ENCODE data around the gene FBXO42. TPM values are rescaled to one million over a fixed set of nuclear protein-coding genes. Genes with fewer than 3 reads are reported as not detected.
"Not testable (repeated sequence)": the region's sequence is repeated elsewhere in the genome, so short reads cannot be mapped to it uniquely, and the experiment has no call there.

The FBXO42 gene
- total RNA-seq, 1 donor from 2014 or later, result 11.9 TPM

- no peak for DNase-seq (ENCODE audit: low read depth)
- Histone ChIP-seq H3K36me3 (ENCODE audit: control insufficient read depth, insufficient read depth, low read length) (no peaks in the 10 kb centered on the region), H3K4me3 (ENCODE audit: low read depth, low read length) (peak overlapping the region; percentile 92), H3K27me3 (ENCODE audit: control insufficient read depth, insufficient read depth, low read length) (no peaks in the 10 kb centered on the region)
- TF ChIP-seq CTCF (IDR thresholded peaks at IDR 0.05; ENCODE audit: insufficient read depth, low read length, poor library complexity, severe bottlenecking), result no peak
Measured at GRCh38 chr1:16367968-16368890, 15.9 kb upstream of the FBXO42 start.

- H3K27me3 ChIP-seq (ENCODE audit: control insufficient read depth, insufficient read depth, low read length), result no peaks in the 10 kb centered on the region
- peak; percentile 3 for TF ChIP-seq CTCF (IDR thresholded peaks at IDR 0.05; ENCODE audit: insufficient read depth, low read length, poor library complexity, severe bottlenecking)
- peak; percentile 67 for DNase-seq (ENCODE audit: low read depth)
- H3K36me3 ChIP-seq (ENCODE audit: control insufficient read depth, insufficient read depth, low read length), result no peaks in the 10 kb centered on the region
- H3K4me3 ChIP-seq (ENCODE audit: low read depth, low read length), result peak overlapping the region; percentile 92
Measured at GRCh38 chr1:16367258-16367967, 15.1 kb upstream of the FBXO42 start.

- Histone ChIP-seq H3K27me3 (ENCODE audit: control insufficient read depth, insufficient read depth, low read length) (no peaks in the 10 kb centered on the region), H3K4me3 (ENCODE audit: low read depth, low read length) (peak within 1 kb of the TSS; percentile 92), H3K36me3 (ENCODE audit: control insufficient read depth, insufficient read depth, low read length) (no peaks in the 10 kb centered on the region)
- peak; percentile 92 for DNase-seq (ENCODE audit: low read depth)
- no peak for TF ChIP-seq CTCF (IDR thresholded peaks at IDR 0.05; ENCODE audit: insufficient read depth, low read length, poor library complexity, severe bottlenecking)
Measured at GRCh38 chr1:16366722-16367257, 14.5 kb upstream of the FBXO42 start, which contains the start of gene SZRD1. TSS of gene SZRD1 (plus strand) at chr1:16367242. CDS start at chr1:16367258, 16 bp downstream.

- not testable (repeated sequence) for DNase-seq (ENCODE audit: low read depth); H3K27me3 ChIP-seq (ENCODE audit: control insufficient read depth, insufficient read depth, low read length)
Measured at GRCh38 chr1:16365146-16365498, 12.8 kb upstream of the FBXO42 start.

GRCh38 chr1:16356867-16357266, 4.6 kb upstream of the FBXO42 start:
- Histone ChIP-seq H3K36me3 (ENCODE audit: control insufficient read depth, insufficient read depth, low read length) (no peaks in the 10 kb centered on the region), H3K27me3 (ENCODE audit: control insufficient read depth, insufficient read depth, low read length) (no peaks in the 10 kb centered on the region), H3K4me3 (ENCODE audit: low read depth, low read length) (no peak overlapping the region)
- TF ChIP-seq CTCF (IDR thresholded peaks at IDR 0.05; ENCODE audit: insufficient read depth, low read length, poor library complexity, severe bottlenecking), result no peak
- DNase-seq (ENCODE audit: low read depth), result no peak

More at GRCh38 chr1:16365146-16365498, 12.8 kb upstream of the FBXO42 start:
- not testable (repeated sequence) for H3K36me3 ChIP-seq (ENCODE audit: control insufficient read depth, insufficient read depth, low read length); H3K4me3 ChIP-seq (ENCODE audit: low read depth, low read length)

- no peaks in the 10 kb centered on the region for H3K27me3 ChIP-seq (ENCODE audit: control insufficient read depth, insufficient read depth, low read length)
- no peaks in the 10 kb centered on the region for H3K36me3 ChIP-seq (ENCODE audit: control insufficient read depth, insufficient read depth, low read length)
- DNase-seq (ENCODE audit: low read depth), result no peak
- H3K4me3 ChIP-seq (ENCODE audit: low read depth, low read length), result no peak overlapping the region
- TF ChIP-seq CTCF (IDR thresholded peaks at IDR 0.05; ENCODE audit: insufficient read depth, low read length, poor library complexity, severe bottlenecking), result no peak
Measured at GRCh38 chr1:16354619-16355018, 2.3 kb upstream of the FBXO42 start.

All from kidney epithelial cell (primary cell).